GM12872 (cell line): ENCODE measurements around the gene SPI1.
A peak's percentile ranks its signal among the peaks of the same experiment; 100 is the strongest.

Source experiments
- TF ChIP-seq, protein P1 (sequence below): IDR thresholded peaks from 3 replicates; pipeline ENCODE4 v1.5.1; 2011; ENCODE audit warnings: low read depth, mild to moderate bottlenecking, low read length, moderate library complexity; ENCODE audit not compliant: insufficient read depth

SPI1 gene

DNA sequence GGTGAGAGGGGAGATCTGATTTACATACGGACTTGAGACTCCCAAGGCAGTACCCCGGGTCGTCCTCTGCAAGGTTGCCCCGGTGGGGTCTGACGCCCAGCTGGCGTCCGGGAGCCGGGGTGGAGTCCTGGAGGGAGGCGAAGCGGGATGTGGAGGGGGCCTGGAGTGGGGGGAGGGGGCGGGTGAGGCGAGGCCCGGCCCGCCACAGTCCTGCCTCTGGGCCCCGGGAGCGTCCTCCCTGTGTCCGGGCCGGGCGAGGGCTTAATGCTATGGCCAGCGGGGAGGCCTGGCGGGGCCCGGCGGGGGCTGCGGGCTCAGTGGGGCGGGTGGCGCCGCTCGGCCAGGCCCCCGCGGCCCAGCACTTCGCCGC lies 23.4 kb downstream of the SPI1 start:
- TF ChIP-seq, protein P1, sequence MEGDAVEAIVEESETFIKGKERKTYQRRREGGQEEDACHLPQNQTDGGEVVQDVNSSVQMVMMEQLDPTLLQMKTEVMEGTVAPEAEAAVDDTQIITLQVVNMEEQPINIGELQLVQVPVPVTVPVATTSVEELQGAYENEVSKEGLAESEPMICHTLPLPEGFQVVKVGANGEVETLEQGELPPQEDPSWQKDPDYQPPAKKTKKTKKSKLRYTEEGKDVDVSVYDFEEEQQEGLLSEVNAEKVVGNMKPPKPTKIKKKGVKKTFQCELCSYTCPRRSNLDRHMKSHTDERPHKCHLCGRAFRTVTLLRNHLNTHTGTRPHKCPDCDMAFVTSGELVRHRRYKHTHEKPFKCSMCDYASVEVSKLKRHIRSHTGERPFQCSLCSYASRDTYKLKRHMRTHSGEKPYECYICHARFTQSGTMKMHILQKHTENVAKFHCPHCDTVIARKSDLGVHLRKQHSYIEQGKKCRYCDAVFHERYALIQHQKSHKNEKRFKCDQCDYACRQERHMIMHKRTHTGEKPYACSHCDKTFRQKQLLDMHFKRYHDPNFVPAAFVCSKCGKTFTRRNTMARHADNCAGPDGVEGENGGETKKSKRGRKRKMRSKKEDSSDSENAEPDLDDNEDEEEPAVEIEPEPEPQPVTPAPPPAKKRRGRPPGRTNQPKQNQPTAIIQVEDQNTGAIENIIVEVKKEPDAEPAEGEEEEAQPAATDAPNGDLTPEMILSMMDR: no peak

GRCh38 chr11:47353978-47354774 lies 24.2 kb downstream of the SPI1 start:
- TF ChIP-seq, protein P1: no peak

GRCh38 chr11:47352556-47352955 lies 25.8 kb downstream of the SPI1 start, which contains the start of gene MYBPC3:
MYBPC3 (minus strand) TSS chr11:47352702; CDS start chr11:47352647, 55 bp downstream.
- TF ChIP-seq, protein P1: no peak

GRCh38 chr11:47351156-47352126 lies 26.9 kb downstream of the SPI1 start:
- TF ChIP-seq, protein P1: no peak

- TF ChIP-seq, protein P1: no peak
Measured at GRCh38 chr11:47350315-47350714, 28.0 kb downstream of the SPI1 start.

DNA sequence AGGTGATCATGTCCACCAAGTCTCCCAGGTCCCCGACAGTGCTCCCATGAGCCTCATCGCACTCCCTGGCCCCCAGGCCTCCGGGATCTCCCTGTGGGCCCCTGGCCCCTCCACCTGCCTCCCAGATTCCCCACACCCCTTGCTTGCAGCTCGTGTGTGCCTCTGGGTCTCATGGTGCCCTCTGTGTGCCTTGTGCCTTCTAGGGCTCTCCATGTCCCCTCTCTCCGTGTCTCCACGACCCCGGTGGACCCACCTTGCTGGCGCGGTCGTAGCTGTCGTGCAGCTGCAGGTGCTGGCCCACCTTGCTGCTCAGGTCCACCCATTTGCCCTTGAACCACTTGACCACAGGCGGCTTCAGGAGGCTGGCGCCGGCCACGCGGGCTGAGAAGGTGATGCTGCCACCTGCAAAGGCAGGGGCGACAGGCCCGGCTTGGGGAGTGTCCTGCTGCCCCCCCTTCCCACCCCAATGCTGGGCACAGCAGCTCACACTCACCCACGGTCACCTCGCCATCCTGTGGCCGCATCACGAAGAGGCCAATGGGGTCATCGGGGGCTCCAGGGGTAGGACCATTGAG lies 28.7 kb downstream of the SPI1 start:
- TF ChIP-seq, protein P1: no peak

GRCh38 chr11:47348859-47349258 lies 29.5 kb downstream of the SPI1 start:
- TF ChIP-seq, protein P1: peak; percentile 42; the same call in 2 of the 3 replicates
